ENCODE data around the gene CHL1. TPM values are rescaled to one million over a fixed set of nuclear protein-coding genes. Genes with fewer than 3 reads are reported as not detected.

Gene CHL1
- total and polyA plus RNA-seq, 2 donors (not counting 1 experiment from before 2014, with no cell fraction given) = 6.2 to 18.0 TPM

DNA sequence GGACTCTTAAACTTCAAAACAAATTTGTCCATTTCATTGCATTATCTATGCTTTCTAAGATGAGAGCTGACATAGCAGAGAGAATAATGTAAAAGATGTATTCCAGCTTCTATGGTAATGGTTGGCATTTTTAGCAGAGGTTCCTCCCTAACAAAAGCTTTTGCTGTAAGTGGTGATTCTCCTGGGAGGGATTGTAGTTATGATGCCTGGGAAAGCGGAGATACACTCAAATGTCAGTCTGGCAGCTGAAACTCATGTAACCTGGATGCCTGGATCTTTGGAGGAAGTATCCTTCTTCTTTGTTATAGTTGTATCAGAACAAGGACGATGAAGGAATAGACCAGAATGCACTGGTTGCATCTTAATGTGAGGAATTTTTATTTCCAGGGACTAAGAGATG is 7.5 kb downstream of the CHL1 start:
- Mint-ChIP-seq H3K4me3 (no peak overlapping the region), H3K27me3 (peaks cover 16% of the 10 kb centered on the region), H3K4me1 (peaks cover 3% of the 10 kb centered on the region), H3K9me3 (ENCODE audit: insufficient read depth) (no peaks in the 10 kb centered on the region), H3K27ac (no peak overlapping the region)
- CTCF ChIA-PET = no interaction called here
- Histone ChIP-seq H3K36me3 (replicated peaks in 1 of 2; ENCODE audit: control extremely low read depth in 1 of 2, control insufficient read depth in 1 of 2, extremely low read depth in 1 of 2, insufficient read depth in 2 of 2, low read length in 1 of 2) (no peaks in the 10 kb centered on the region), H3K4me2 (replicated peaks; ENCODE audit: low read depth, low read length, poor library complexity, severe bottlenecking) (no peak overlapping the region), H2AFZ (ENCODE audit: insufficient read depth, low read depth, low read length, poor library complexity, severe bottlenecking) (no peak overlapping the region), H3K9me3 (ENCODE audit: control extremely low read depth in 1 of 3, control insufficient read depth in 2 of 3, insufficient read depth in 1 of 3, low read length in 2 of 3) (no peaks in the 10 kb centered on the region), H3K9ac (ENCODE audit: low read length) (no peak overlapping the region), H3K27me3 (replicated peaks in 1 of 4; ENCODE audit: control extremely low read depth in 1 of 4, control insufficient read depth in 3 of 4, insufficient read depth in 4 of 4, low read length in 3 of 4) (peaks cover 0 to 3% (median under 1%) of the 10 kb centered on the region in 4 experiments), H4K20me1 (ENCODE audit: control insufficient read depth, insufficient read depth, low read length, poor library complexity, severe bottlenecking) (no peaks in the 10 kb centered on the region), H3K79me2 (ENCODE audit: control insufficient read depth, insufficient read depth, low read length) (no peaks in the 10 kb centered on the region), H3K27ac (ENCODE audit: low read length in 2 of 2) (no peak overlapping the region), H3K4me3 (ENCODE audit: control extremely low read depth in 1 of 5, extremely low read depth in 1 of 5, insufficient read depth in 1 of 5, low read depth in 2 of 5, low read length in 4 of 5) (no peak overlapping the region), H3K4me1 (ENCODE audit: control insufficient read depth in 2 of 2, insufficient read depth in 2 of 2, low read length in 2 of 2) (no peaks in the 10 kb centered on the region)
- intact Hi-C loops (cut with micrococcal nuclease) = no loop called here
- POLR2A ChIA-PET = no interaction called here
- TF ChIP-seq, protein P1, sequence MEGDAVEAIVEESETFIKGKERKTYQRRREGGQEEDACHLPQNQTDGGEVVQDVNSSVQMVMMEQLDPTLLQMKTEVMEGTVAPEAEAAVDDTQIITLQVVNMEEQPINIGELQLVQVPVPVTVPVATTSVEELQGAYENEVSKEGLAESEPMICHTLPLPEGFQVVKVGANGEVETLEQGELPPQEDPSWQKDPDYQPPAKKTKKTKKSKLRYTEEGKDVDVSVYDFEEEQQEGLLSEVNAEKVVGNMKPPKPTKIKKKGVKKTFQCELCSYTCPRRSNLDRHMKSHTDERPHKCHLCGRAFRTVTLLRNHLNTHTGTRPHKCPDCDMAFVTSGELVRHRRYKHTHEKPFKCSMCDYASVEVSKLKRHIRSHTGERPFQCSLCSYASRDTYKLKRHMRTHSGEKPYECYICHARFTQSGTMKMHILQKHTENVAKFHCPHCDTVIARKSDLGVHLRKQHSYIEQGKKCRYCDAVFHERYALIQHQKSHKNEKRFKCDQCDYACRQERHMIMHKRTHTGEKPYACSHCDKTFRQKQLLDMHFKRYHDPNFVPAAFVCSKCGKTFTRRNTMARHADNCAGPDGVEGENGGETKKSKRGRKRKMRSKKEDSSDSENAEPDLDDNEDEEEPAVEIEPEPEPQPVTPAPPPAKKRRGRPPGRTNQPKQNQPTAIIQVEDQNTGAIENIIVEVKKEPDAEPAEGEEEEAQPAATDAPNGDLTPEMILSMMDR (IDR thresholded peaks at IDR 0.05) = no peak
- no peak for TF ChIP-seq EZH2 (IDR thresholded peaks at IDR 0.05; ENCODE audit: borderline replicate concordance, insufficient read depth, low read depth, low read length, poor library complexity, severe bottlenecking)
- ATAC-seq (ENCODE audit: low read depth) (no peak), DNase-seq (no peak)
- WGBS (ENCODE audit: insufficient coverage) = 86% methylated on average over 2 of the region's 2 CpGs

DNA sequence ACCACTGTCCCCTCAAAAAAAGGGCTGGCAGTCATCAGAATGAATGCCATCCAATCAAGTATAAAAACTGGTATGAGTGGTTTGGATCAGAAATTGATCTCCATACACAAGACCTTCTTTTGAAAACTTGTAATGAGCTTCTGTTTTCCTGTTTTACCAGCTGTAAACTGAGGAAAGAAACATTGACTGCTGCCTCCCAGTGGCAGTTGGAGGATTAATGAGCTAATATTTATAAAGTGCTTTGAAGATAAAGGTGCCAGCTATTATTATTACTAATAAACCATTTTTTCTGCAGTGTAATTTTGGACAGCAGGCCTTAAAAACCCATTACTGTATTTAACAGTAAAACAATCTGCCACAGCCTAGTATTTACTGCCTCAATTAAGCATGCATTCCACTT is 11.4 kb downstream of the CHL1 start:
- Mint-ChIP-seq H3K4me3 (no peak overlapping the region), H3K4me1 (peaks cover 11% of the 10 kb centered on the region), H3K27ac (no peak overlapping the region), H3K27me3 (peaks cover 10% of the 10 kb centered on the region), H3K9me3 (ENCODE audit: insufficient read depth) (no peaks in the 10 kb centered on the region)
- Histone ChIP-seq H3K4me3 (ENCODE audit: control extremely low read depth in 1 of 5, extremely low read depth in 1 of 5, insufficient read depth in 1 of 5, low read depth in 2 of 5, low read length in 4 of 5) (no peak overlapping the region), H3K27me3 (replicated peaks in 1 of 4; ENCODE audit: control extremely low read depth in 1 of 4, control insufficient read depth in 3 of 4, insufficient read depth in 4 of 4, low read length in 3 of 4) (no peaks in the 10 kb centered on the region), H3K27ac (ENCODE audit: low read length in 2 of 2) (no peak overlapping the region), H3K4me1 (ENCODE audit: control insufficient read depth in 2 of 2, insufficient read depth in 2 of 2, low read length in 2 of 2) (peaks cover 11% of the 10 kb centered on the region in 2 donors), H3K4me2 (replicated peaks; ENCODE audit: low read depth, low read length, poor library complexity, severe bottlenecking) (no peak overlapping the region), H2AFZ (ENCODE audit: insufficient read depth, low read depth, low read length, poor library complexity, severe bottlenecking) (no peak overlapping the region), H4K20me1 (ENCODE audit: control insufficient read depth, insufficient read depth, low read length, poor library complexity, severe bottlenecking) (no peaks in the 10 kb centered on the region), H3K36me3 (replicated peaks in 1 of 2; ENCODE audit: control extremely low read depth in 1 of 2, control insufficient read depth in 1 of 2, extremely low read depth in 1 of 2, insufficient read depth in 2 of 2, low read length in 1 of 2) (no peaks in the 10 kb centered on the region), H3K79me2 (ENCODE audit: control insufficient read depth, insufficient read depth, low read length) (no peaks in the 10 kb centered on the region), H3K9ac (ENCODE audit: low read length) (no peak overlapping the region), H3K9me3 (ENCODE audit: control extremely low read depth in 1 of 3, control insufficient read depth in 2 of 3, insufficient read depth in 1 of 3, low read length in 2 of 3) (no peaks in the 10 kb centered on the region)
- ChIA-PET CTCF (interaction anchor here (0.6 to 1.4 kb wide), 2 partner anchors 86 to 147 kb away, joined by 4 read pairs; no protein-coding TSS in a partner anchor), POLR2A (no interaction called here)
- intact Hi-C loops (cut with micrococcal nuclease) = no loop called here
- no peak for ATAC-seq (ENCODE audit: low read depth)
- DNase-seq = no peak
- TF ChIP-seq, protein P1 (IDR thresholded peaks at IDR 0.05) = no peak
- TF ChIP-seq EZH2 (IDR thresholded peaks at IDR 0.05; ENCODE audit: borderline replicate concordance, insufficient read depth, low read depth, low read length, poor library complexity, severe bottlenecking) = no peak
